Measurements from ENCODE around the gene SAP25. TPM values are rescaled to one million over a fixed set of nuclear protein-coding genes. Genes with fewer than 3 reads are reported as not detected.

Gene SAP25
- polyA plus RNA-seq, 1 of the 3 experiments (the other 2 are of a cell fraction) = 1.2 TPM

DNA sequence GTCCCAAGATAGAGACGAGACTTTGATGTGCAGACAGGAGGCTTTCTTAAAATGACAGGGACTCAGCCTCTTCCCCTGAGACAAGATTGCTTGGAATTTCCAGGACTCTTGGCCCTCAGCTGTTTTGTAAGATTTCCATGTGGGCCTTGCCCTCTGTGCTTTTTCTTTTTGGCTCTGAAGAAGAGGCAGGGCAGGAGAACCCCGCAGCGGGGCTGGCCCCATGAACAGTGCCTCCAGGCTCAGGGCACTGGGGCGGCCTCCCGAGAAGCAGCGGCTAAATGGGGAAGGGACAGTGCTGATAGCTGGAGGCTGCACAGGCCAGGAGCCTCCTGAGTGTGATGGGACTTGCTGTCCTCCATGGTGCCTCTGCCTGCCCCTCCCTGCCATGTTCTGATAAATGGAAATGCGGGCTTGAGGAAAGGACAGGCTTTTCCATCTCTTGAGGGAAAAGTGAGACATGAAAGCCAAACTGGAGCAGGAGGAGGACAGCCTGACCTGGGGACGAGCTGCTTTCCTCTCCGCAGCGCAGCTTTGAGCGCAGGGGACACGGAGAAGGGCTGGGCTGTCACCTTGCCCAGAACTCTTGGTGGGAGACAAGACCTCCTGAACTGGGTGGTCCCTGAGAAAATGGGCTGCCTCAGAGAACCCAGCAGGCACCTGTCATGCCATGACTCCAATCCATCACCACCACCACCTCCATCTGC is 12.1 kb downstream of the SAP25 start:
- ChIA-PET POLR2A (no interaction called here), CTCF (interaction anchor here (0.6 to 16.6 kb wide), 11 partner anchors 9 to 164 kb away, joined by 3 to 398 read pairs (median 25); partner anchors contain the start of genes AGFG2, FBXO24, GIGYF1 and LRCH4)
- H3K27ac ChIP-seq (ENCODE audit: low read depth in 2 of 2, low read length in 1 of 2) = no peak overlapping the region
- DNase-seq = no peak
- peaks cover 0 to 6% of the 10 kb centered on the region in 2 experiments; a peak in 1 of 4 replicates for H3K4me1 ChIP-seq (ENCODE audit: control insufficient read depth in 1 of 2, insufficient read depth in 2 of 2, low read depth in 1 of 2, low read length in 1 of 2)
- H3K79me2 ChIP-seq (ENCODE audit: insufficient read depth) = no peaks in the 10 kb centered on the region
- TF ChIP-seq RXRA (IDR thresholded peaks at IDR 0.05; ENCODE audit: borderline replicate concordance, low read depth) = no peak
- peaks cover 5% of the 10 kb centered on the region for H3F3A ChIP-seq (replicated peaks; ENCODE audit: insufficient read depth)
- H3K36me3 ChIP-seq (replicated peaks in 1 of 2; ENCODE audit: control insufficient read depth in 1 of 2, insufficient read depth in 2 of 2, low read length in 1 of 2) = peaks cover 0 to 3% of the 10 kb centered on the region in 2 experiments
- no peak overlapping the region for H3K9ac ChIP-seq
- no peaks in the 10 kb centered on the region for H3K9me2 ChIP-seq
- no peak overlapping the region for H2AFZ ChIP-seq (ENCODE audit: low read depth)
- H3K4me2 ChIP-seq = no peak overlapping the region
- no peaks in the 10 kb centered on the region for H3K9me3 ChIP-seq
- WGBS (ENCODE audit: low lambda C conversion rate) = 92% methylated on average over 12 of the region's 12 CpGs
- no peaks in the 10 kb centered on the region for H4K20me1 ChIP-seq (ENCODE audit: insufficient read depth)
- no peaks in the 10 kb centered on the region for H3K27me3 ChIP-seq (ENCODE audit: insufficient read depth)
- H3K4me3 ChIP-seq (ENCODE audit: low read depth in 2 of 2, low read length in 1 of 2) = no peak overlapping the region

- H3K27me3 ChIP-seq (ENCODE audit: insufficient read depth) = no peaks in the 10 kb centered on the region
- CTCF ChIA-PET = interaction anchor here (0.7 to 16.6 kb wide), 40 partner anchors 10 to 293 kb away, joined by 3 to 398 read pairs (median 8); partner anchors contain the start of genes AGFG2, EPO, FBXO24 and GIGYF1
- H4K20me1 ChIP-seq (ENCODE audit: insufficient read depth) = no peaks in the 10 kb centered on the region
- no peaks in the 10 kb centered on the region for H3K79me2 ChIP-seq (ENCODE audit: insufficient read depth)
- H3K36me3 ChIP-seq (replicated peaks in 1 of 2; ENCODE audit: control insufficient read depth in 1 of 2, insufficient read depth in 2 of 2, low read length in 1 of 2) = peaks cover 0 to 14% of the 10 kb centered on the region in 2 experiments
- no peak overlapping the region for H3K4me3 ChIP-seq (ENCODE audit: low read depth in 2 of 2, low read length in 1 of 2)
- POLR2A ChIA-PET = interaction anchor here (0.7 to 1.0 kb wide), 2 partner anchors 43 to 96 kb away, joined by 3 read pairs; partner anchors contain the start of gene PCOLCE
- no peaks in the 10 kb centered on the region for H3K9me3 ChIP-seq
- H2AFZ ChIP-seq (ENCODE audit: low read depth) = no peak overlapping the region
- H3K9ac ChIP-seq = no peak overlapping the region
- WGBS (ENCODE audit: low lambda C conversion rate) = 85% methylated on average over 4 of the region's 4 CpGs
- H3K27ac ChIP-seq (ENCODE audit: low read depth in 2 of 2, low read length in 1 of 2) = no peak overlapping the region
- H3K4me2 ChIP-seq = no peak overlapping the region
- no peaks in the 10 kb centered on the region for H3F3A ChIP-seq (replicated peaks; ENCODE audit: insufficient read depth)
- no peaks in the 10 kb centered on the region for H3K9me2 ChIP-seq
- peaks cover 0 to 2% of the 10 kb centered on the region in 2 experiments; a peak in 1 of 4 replicates for H3K4me1 ChIP-seq (ENCODE audit: control insufficient read depth in 1 of 2, insufficient read depth in 2 of 2, low read depth in 1 of 2, low read length in 1 of 2)
- TF ChIP-seq, protein P1, sequence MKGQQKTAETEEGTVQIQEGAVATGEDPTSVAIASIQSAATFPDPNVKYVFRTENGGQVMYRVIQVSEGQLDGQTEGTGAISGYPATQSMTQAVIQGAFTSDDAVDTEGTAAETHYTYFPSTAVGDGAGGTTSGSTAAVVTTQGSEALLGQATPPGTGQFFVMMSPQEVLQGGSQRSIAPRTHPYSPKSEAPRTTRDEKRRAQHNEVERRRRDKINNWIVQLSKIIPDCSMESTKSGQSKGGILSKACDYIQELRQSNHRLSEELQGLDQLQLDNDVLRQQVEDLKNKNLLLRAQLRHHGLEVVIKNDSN (IDR thresholded peaks at IDR 0.05; ENCODE audit: borderline replicate concordance, low read depth) = no peak
- TF ChIP-seq SIN3A (IDR thresholded peaks at IDR 0.05; ENCODE audit: borderline replicate concordance, low read depth, low read length) = no peak
- TF ChIP-seq ELF1 (IDR thresholded peaks at IDR 0.05) = no peak
- TF ChIP-seq TCF12 (IDR thresholded peaks at IDR 0.05) = no peak
- TF ChIP-seq TEAD4 (IDR thresholded peaks at IDR 0.05; ENCODE audit: borderline replicate concordance, insufficient read depth) = no peak
- TF ChIP-seq GABPA (IDR thresholded peaks at IDR 0.05; ENCODE audit: low read depth) = no peak
- TF ChIP-seq NRF1 (IDR thresholded peaks at IDR 0.05; ENCODE audit: low read depth, low read length) = no peak
- TF ChIP-seq, protein P2, sequence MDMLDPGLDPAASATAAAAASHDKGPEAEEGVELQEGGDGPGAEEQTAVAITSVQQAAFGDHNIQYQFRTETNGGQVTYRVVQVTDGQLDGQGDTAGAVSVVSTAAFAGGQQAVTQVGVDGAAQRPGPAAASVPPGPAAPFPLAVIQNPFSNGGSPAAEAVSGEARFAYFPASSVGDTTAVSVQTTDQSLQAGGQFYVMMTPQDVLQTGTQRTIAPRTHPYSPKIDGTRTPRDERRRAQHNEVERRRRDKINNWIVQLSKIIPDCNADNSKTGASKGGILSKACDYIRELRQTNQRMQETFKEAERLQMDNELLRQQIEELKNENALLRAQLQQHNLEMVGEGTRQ (IDR thresholded peaks at IDR 0.05; ENCODE audit: borderline replicate concordance, low read depth, low read length) = no peak
- TF ChIP-seq JUND (IDR thresholded peaks at IDR 0.05) = no peak
- TF ChIP-seq, protein P3, sequence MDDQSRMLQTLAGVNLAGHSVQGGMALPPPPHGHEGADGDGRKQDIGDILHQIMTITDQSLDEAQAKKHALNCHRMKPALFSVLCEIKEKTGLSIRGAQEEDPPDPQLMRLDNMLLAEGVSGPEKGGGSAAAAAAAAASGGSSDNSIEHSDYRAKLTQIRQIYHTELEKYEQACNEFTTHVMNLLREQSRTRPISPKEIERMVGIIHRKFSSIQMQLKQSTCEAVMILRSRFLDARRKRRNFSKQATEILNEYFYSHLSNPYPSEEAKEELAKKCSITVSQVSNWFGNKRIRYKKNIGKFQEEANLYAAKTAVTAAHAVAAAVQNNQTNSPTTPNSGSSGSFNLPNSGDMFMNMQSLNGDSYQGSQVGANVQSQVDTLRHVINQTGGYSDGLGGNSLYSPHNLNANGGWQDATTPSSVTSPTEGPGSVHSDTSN (IDR thresholded peaks at IDR 0.05) = no peak
- TF ChIP-seq MXI1 (IDR thresholded peaks at IDR 0.05; ENCODE audit: low read depth, low read length) = no peak
- no peak for TF ChIP-seq SMC3 (IDR thresholded peaks at IDR 0.05; ENCODE audit: low read depth, low read length)
- DNase-seq = no peak
These were observed 14.6 kb downstream of the SAP25 start for GRCh38 chr7:100559127-100559526.

Measured in SK-N-SH (cell line).